ENCODE measurements around the gene CTSA.

DNA sequence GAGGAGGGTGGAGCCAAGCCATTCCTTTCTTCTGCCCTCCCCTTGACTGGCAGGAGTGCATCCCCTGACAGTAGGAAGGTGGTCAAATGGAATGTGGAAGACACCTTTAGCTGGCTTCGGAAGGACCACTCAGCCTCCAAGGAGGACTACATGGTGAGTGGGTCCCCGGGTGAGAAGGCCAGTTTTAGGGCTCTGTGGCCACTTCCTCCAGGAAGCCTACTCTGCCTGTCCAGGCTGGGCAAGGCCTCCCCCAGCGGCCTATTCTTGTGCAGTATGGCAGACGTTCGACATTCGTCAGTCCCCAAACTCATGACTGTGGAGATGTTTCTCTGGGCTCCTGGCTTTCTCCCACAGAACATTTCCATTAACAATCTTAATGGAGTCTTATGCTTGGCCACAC lies 52.5 kb downstream of the CTSA start:
- TF ChIP-seq, protein P1, sequence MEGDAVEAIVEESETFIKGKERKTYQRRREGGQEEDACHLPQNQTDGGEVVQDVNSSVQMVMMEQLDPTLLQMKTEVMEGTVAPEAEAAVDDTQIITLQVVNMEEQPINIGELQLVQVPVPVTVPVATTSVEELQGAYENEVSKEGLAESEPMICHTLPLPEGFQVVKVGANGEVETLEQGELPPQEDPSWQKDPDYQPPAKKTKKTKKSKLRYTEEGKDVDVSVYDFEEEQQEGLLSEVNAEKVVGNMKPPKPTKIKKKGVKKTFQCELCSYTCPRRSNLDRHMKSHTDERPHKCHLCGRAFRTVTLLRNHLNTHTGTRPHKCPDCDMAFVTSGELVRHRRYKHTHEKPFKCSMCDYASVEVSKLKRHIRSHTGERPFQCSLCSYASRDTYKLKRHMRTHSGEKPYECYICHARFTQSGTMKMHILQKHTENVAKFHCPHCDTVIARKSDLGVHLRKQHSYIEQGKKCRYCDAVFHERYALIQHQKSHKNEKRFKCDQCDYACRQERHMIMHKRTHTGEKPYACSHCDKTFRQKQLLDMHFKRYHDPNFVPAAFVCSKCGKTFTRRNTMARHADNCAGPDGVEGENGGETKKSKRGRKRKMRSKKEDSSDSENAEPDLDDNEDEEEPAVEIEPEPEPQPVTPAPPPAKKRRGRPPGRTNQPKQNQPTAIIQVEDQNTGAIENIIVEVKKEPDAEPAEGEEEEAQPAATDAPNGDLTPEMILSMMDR (IDR thresholded peaks at IDR 0.05): no peak
- TF ChIP-seq EZH2 (IDR thresholded peaks at IDR 0.05): no peak
- no peak for TF ChIP-seq EZH2phosphoT487 (IDR thresholded peaks at IDR 0.05)

Measured in neural progenitor cell (in vitro differentiated cells).